ENCODE measurements around the gene TCAF1. TPM values are rescaled to one million over a fixed set of nuclear protein-coding genes. Genes with fewer than 3 reads are reported as not detected.
A peak's percentile ranks its signal among the peaks of the same experiment; 100 is the strongest.
"Not testable (repeated sequence)": the region's sequence is repeated elsewhere in the genome, so short reads cannot be mapped to it uniquely, and the experiment has no call there.

Gene TCAF1
- total RNA-seq, 2 experiments from 2014 or later: 8.6 to 9.0 TPM

- Mint-ChIP-seq H3K27ac (no peak overlapping the region), H3K4me3 (no peak overlapping the region), H3K4me1 (no peaks in the 10 kb centered on the region), H3K27me3 (no peaks in the 10 kb centered on the region), H3K36me3 (peaks cover 7% of the 10 kb centered on the region), H3K9me3 (peaks cover 4% of the 10 kb centered on the region)
- DNase-seq: no peak
These were observed 52.0 kb downstream of the TCAF1 start for GRCh38 chr7:143849785-143850479.

- no peaks in the 10 kb centered on the region for H3K27me3 Mint-ChIP-seq
- no peak overlapping the region for H3K4me3 Mint-ChIP-seq
- no peak for DNase-seq
- H3K9me3 Mint-ChIP-seq: peaks cover 4% of the 10 kb centered on the region
- peaks cover 9% of the 10 kb centered on the region for H3K36me3 Mint-ChIP-seq
- H3K4me1 Mint-ChIP-seq: no peaks in the 10 kb centered on the region
- no peak overlapping the region for H3K27ac Mint-ChIP-seq
These were observed 53.8 kb downstream of the TCAF1 start for GRCh38 chr7:143848192-143848591.

- no peak overlapping the region for H3K4me3 Mint-ChIP-seq
These were observed 55.3 kb downstream of the TCAF1 start for GRCh38 chr7:143846692-143847091.

GRCh38 chr7:143841696-143842095 lies 60.3 kb downstream of the TCAF1 start:
- not testable (repeated sequence) for H3K4me3 Mint-ChIP-seq, H3K27me3 Mint-ChIP-seq, H3K9me3 Mint-ChIP-seq, H3K36me3 Mint-ChIP-seq, DNase-seq, H3K4me1 Mint-ChIP-seq, H3K27ac Mint-ChIP-seq

More at GRCh38 chr7:143846692-143847091, 55.3 kb downstream of the TCAF1 start:
- Mint-ChIP-seq H3K36me3 (peaks cover 9% of the 10 kb centered on the region), H3K27me3 (no peaks in the 10 kb centered on the region), H3K9me3 (peaks cover 4% of the 10 kb centered on the region), H3K4me1 (no peaks in the 10 kb centered on the region), H3K27ac (no peak overlapping the region)
- no peak for DNase-seq

GRCh38 chr7:143840062-143840461 lies 61.9 kb downstream of the TCAF1 start:
- not testable (repeated sequence) for DNase-seq, H3K27ac Mint-ChIP-seq, H3K27me3 Mint-ChIP-seq, H3K9me3 Mint-ChIP-seq, H3K36me3 Mint-ChIP-seq, H3K4me3 Mint-ChIP-seq, H3K4me1 Mint-ChIP-seq

- not testable (repeated sequence) for H3K27ac Mint-ChIP-seq, H3K27me3 Mint-ChIP-seq
These were observed 64.8 kb downstream of the TCAF1 start for GRCh38 chr7:143837223-143837622.

GRCh38 chr7:143836622-143837021 lies 65.4 kb downstream of the TCAF1 start:
- not testable (repeated sequence) for H3K4me1 Mint-ChIP-seq, H3K27me3 Mint-ChIP-seq, H3K36me3 Mint-ChIP-seq, H3K9me3 Mint-ChIP-seq
- peak overlapping the region; percentile 74 for H3K4me3 Mint-ChIP-seq
- peak; percentile 96 for DNase-seq
- peak overlapping the region; percentile 91 for H3K27ac Mint-ChIP-seq

More at GRCh38 chr7:143837223-143837622, 64.8 kb downstream of the TCAF1 start:
- H3K4me3 Mint-ChIP-seq, H3K4me1 Mint-ChIP-seq, H3K9me3 Mint-ChIP-seq, H3K36me3 Mint-ChIP-seq: not testable (repeated sequence)
- DNase-seq: peak; percentile 95

GRCh38 chr7:143836088-143836487 lies 65.9 kb downstream of the TCAF1 start:
- DNase-seq, H3K4me1 Mint-ChIP-seq, H3K27me3 Mint-ChIP-seq, H3K36me3 Mint-ChIP-seq, H3K9me3 Mint-ChIP-seq: not testable (repeated sequence)
- H3K4me3 Mint-ChIP-seq: peak overlapping the region; percentile 74
- peak overlapping the region; percentile 91 for H3K27ac Mint-ChIP-seq

GRCh38 chr7:143826578-143826977 lies 75.4 kb downstream of the TCAF1 start:
- H3K27me3 Mint-ChIP-seq, H3K27ac Mint-ChIP-seq, H3K9me3 Mint-ChIP-seq, H3K36me3 Mint-ChIP-seq, H3K4me1 Mint-ChIP-seq, DNase-seq, H3K4me3 Mint-ChIP-seq: not testable (repeated sequence)

- not testable (repeated sequence) for H3K9me3 Mint-ChIP-seq
These were observed 77.5 kb downstream of the TCAF1 start for GRCh38 chr7:143824295-143825135.

GRCh38 chr7:143823634-143824294 lies 78.2 kb downstream of the TCAF1 start:
- H3K36me3 Mint-ChIP-seq, H3K4me1 Mint-ChIP-seq, H3K27me3 Mint-ChIP-seq, H3K4me3 Mint-ChIP-seq, H3K9me3 Mint-ChIP-seq, DNase-seq: not testable (repeated sequence)
- peak overlapping the region; percentile 49 for H3K27ac Mint-ChIP-seq

More at GRCh38 chr7:143824295-143825135, 77.5 kb downstream of the TCAF1 start:
- H3K36me3 Mint-ChIP-seq, H3K4me3 Mint-ChIP-seq, H3K27ac Mint-ChIP-seq, H3K27me3 Mint-ChIP-seq, DNase-seq, H3K4me1 Mint-ChIP-seq: not testable (repeated sequence)

GRCh38 chr7:143821392-143822277 lies 80.3 kb downstream of the TCAF1 start:
- DNase-seq, H3K36me3 Mint-ChIP-seq, H3K27me3 Mint-ChIP-seq, H3K4me3 Mint-ChIP-seq, H3K9me3 Mint-ChIP-seq, H3K4me1 Mint-ChIP-seq, H3K27ac Mint-ChIP-seq: not testable (repeated sequence)

GRCh38 chr7:143817873-143818272 lies 84.1 kb downstream of the TCAF1 start:
- not testable (repeated sequence) for H3K4me3 Mint-ChIP-seq, DNase-seq, H3K36me3 Mint-ChIP-seq, H3K4me1 Mint-ChIP-seq, H3K27ac Mint-ChIP-seq, H3K9me3 Mint-ChIP-seq, H3K27me3 Mint-ChIP-seq

GRCh38 chr7:143816471-143817133 lies 85.4 kb downstream of the TCAF1 start:
- not testable (repeated sequence) for H3K27me3 Mint-ChIP-seq, H3K27ac Mint-ChIP-seq, H3K36me3 Mint-ChIP-seq, H3K9me3 Mint-ChIP-seq, DNase-seq, H3K4me1 Mint-ChIP-seq, H3K4me3 Mint-ChIP-seq
